Loucy (cell line): ENCODE measurements around the gene RERE.

Source experiments
- EZH2phosphoT487 ChIP-seq: fragments of 200-600 bp; IDR thresholded peaks from 2 replicates; pipeline ENCODE4 v1.6.1; 2018; ENCODE audit warnings: antibody characterized with exemption, mild to moderate bottlenecking, moderate library complexity, borderline replicate concordance
- TF ChIP-seq, protein P1 (sequence below): fragments of 200-600 bp; sonication (generic); conservative IDR thresholded peaks from 2 replicates; pipeline ENCODE4 v1.5.1; 2014; ENCODE audit warnings: mild to moderate bottlenecking, antibody characterized with exemption, low read length

DNA sequence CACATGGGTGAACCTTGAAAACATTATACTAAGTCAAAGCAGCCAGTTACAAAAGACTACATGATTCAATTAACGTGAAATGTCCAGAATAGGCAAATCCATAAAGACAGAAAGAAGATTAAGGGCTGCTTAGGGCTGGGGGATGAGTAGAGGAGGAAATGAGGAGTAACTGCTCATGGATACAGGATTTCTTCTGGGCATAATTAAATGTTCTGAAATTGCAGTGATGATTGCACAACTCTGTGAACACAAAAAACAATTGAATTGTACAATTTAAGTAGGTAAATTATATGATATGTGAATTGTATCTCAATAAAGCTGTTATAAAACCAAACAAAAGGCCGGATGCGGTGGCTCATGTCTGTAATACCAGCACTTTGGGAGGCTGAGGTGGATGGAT lies 52.2 kb downstream of the RERE start:
- TF ChIP-seq, protein P1, sequence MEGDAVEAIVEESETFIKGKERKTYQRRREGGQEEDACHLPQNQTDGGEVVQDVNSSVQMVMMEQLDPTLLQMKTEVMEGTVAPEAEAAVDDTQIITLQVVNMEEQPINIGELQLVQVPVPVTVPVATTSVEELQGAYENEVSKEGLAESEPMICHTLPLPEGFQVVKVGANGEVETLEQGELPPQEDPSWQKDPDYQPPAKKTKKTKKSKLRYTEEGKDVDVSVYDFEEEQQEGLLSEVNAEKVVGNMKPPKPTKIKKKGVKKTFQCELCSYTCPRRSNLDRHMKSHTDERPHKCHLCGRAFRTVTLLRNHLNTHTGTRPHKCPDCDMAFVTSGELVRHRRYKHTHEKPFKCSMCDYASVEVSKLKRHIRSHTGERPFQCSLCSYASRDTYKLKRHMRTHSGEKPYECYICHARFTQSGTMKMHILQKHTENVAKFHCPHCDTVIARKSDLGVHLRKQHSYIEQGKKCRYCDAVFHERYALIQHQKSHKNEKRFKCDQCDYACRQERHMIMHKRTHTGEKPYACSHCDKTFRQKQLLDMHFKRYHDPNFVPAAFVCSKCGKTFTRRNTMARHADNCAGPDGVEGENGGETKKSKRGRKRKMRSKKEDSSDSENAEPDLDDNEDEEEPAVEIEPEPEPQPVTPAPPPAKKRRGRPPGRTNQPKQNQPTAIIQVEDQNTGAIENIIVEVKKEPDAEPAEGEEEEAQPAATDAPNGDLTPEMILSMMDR, result no peak
- TF ChIP-seq EZH2phosphoT487, result no peak
